Gastrocnemius medialis (tissue), 4 donors: ENCODE measurements around the gene MOG. TPM values are rescaled to one million over a fixed set of nuclear protein-coding genes. Genes with fewer than 3 reads are reported as not detected.
A peak's percentile ranks its signal among the peaks of the same experiment; 100 is the strongest.

Experiments used
- ATAC-seq, 2 donors: fragments of 150-250 bp; one replicate each; pipeline ENCODE4 v1.9.1; 2016
- DNase-seq, 2 donors: peaks; one replicate each; pipeline ENCODE4 v3.0.0-alpha.2; 2019
- H3K27ac ChIP-seq, 4 donors: fragments of 200-600 bp; sonication (generic); 1 replicate in 1 of 4; 2 replicates in 3 of 4; pipeline ENCODE4 v1.5.1; 2016 to 2018; ENCODE audit warnings: mild to moderate bottlenecking in 2 of 4, moderate library complexity in 1 of 4
- H3K27me3 ChIP-seq, 3 donors: fragments of 200-600 bp; sonication (generic) in 2 of 3; 1 replicate in 1 of 3; 2 replicates in 2 of 3; pipeline versions ENCODE4 v1.5.1 to v1.6.0; 2016 to 2019; ENCODE audit warnings: mild to moderate bottlenecking in 1 of 3, moderate library complexity in 1 of 3
- H3K36me3 ChIP-seq, 2 donors: fragments of 200-600 bp; sonication (generic) in 1 of 2; one replicate each; pipeline ENCODE4 v1.5.1; 2017 to 2018
- H3K4me1 ChIP-seq, 2 donors: fragments of 200-600 bp; sonication (generic) in 1 of 2; one replicate each; pipeline ENCODE4 v1.5.1; 2016 to 2017; ENCODE audit warnings: mild to moderate bottlenecking in 2 of 2
- H3K4me3 ChIP-seq, 4 donors: fragments of 200-600 bp; sonication (generic) in 3 of 4; 1 replicate in 1 of 4; 2 replicates in 3 of 4; pipeline ENCODE4 v1.5.1; 2016 to 2019; ENCODE audit warnings: mild to moderate bottlenecking in 2 of 4
- H3K9me3 ChIP-seq, 3 donors: fragments of 200-600 bp; sonication (generic) in 2 of 3; 1 replicate in 1 of 3; 2 replicates in 2 of 3; pipeline ENCODE4 v1.5.1; 2016 to 2019
- CTCF ChIP-seq, 5 experiments: fragments of 450-650 bp in 3 of 5; fragments of 200-600 bp in 2 of 5; sonication (generic) in 2 of 5; IDR thresholded peaks in 4 of 5; conservative IDR thresholded peaks in 1 of 5; 1 replicate in 4 of 5; 2 replicates in 1 of 5; pipeline ENCODE4 v1.5.1; 2016 to 2019; ENCODE audit warnings: antibody characterized with exemption in 5 of 5, mild to moderate bottlenecking in 3 of 5, moderate library complexity in 3 of 5
- POLR2A ChIP-seq, 2 donors: fragments of 450-650 bp; IDR thresholded peaks; one replicate each; pipeline ENCODE4 v1.6.1; 2017; ENCODE audit warnings: antibody characterized with exemption in 2 of 2, mild to moderate bottlenecking in 2 of 2, moderate library complexity in 2 of 2
- in situ Hi-C, 4 donors: fragments of 200-750 bp; cut with MboI; loops; one replicate each; pipeline versions ENCODE4 v1.15.0 to v1.8.0; 2017; ENCODE audit warnings: low sequenced_read_pairs in 4 of 4
- intact Hi-C: fragments of 100-400 bp; cut with DNase I; formaldehyde crosslinking; loops from one replicate; pipeline ENCODE4 v1.15.1; 2023; ENCODE audit warnings: low total_unique reads
- total RNA-seq, 4 donors: library from RNA; depleted of rRNA; stranded (reverse); fragments of >200 nt; gene quantifications; one replicate each; pipeline versions ENCODE4 v1.1.0 to v1.2.3, GENCODE V29; 2016

Gene MOG
- total RNA-seq, 4 donors from 2014 or later: not detected

- no peak overlapping the region for H3K4me3 ChIP-seq
- in situ Hi-C loops: no loop called here
- H3K27ac ChIP-seq: no peak overlapping the region
- H3K4me1 ChIP-seq: peaks cover 4 to 22% of the 10 kb centered on the region in 2 donors
- DNase-seq: no peak
- intact Hi-C loops: no loop called here
- H3K36me3 ChIP-seq: no peaks in the 10 kb centered on the region
- H3K27me3 ChIP-seq: peaks cover 46 to 59% (median 47%) of the 10 kb centered on the region in 3 donors
- ATAC-seq: no peak
- TF ChIP-seq CTCF (IDR thresholded peaks at IDR 0.05 in 4 of 5, conservative IDR thresholded peaks at IDR 0.05 in 1 of 5) (no peak), POLR2A (IDR thresholded peaks at IDR 0.05) (no peak)
- no peaks in the 10 kb centered on the region for H3K9me3 ChIP-seq
These were observed 26.6 kb upstream of the MOG start for GRCh38 chr6:29630315-29630714.

- intact Hi-C loops (no loop called here), in situ Hi-C loops (no loop called here)
- H3K36me3 ChIP-seq: no peaks in the 10 kb centered on the region
- no peak overlapping the region for H3K27ac ChIP-seq
- H3K4me3 ChIP-seq: peak overlapping the region in 2 of 4 donors; percentile 60 to 69
- no peak for ATAC-seq
- peaks cover 41 to 59% (median 46%) of the 10 kb centered on the region in 3 donors for H3K27me3 ChIP-seq
- H3K9me3 ChIP-seq: no peaks in the 10 kb centered on the region
- no peak for DNase-seq
- TF ChIP-seq POLR2A (IDR thresholded peaks at IDR 0.05): no peak
- TF ChIP-seq CTCF (IDR thresholded peaks at IDR 0.05 in 4 of 5, conservative IDR thresholded peaks at IDR 0.05 in 1 of 5): no peak
- peaks cover 4 to 22% of the 10 kb centered on the region in 2 donors for H3K4me1 ChIP-seq
These were observed 25.6 kb upstream of the MOG start for GRCh38 chr6:29631209-29631810.

DNA sequence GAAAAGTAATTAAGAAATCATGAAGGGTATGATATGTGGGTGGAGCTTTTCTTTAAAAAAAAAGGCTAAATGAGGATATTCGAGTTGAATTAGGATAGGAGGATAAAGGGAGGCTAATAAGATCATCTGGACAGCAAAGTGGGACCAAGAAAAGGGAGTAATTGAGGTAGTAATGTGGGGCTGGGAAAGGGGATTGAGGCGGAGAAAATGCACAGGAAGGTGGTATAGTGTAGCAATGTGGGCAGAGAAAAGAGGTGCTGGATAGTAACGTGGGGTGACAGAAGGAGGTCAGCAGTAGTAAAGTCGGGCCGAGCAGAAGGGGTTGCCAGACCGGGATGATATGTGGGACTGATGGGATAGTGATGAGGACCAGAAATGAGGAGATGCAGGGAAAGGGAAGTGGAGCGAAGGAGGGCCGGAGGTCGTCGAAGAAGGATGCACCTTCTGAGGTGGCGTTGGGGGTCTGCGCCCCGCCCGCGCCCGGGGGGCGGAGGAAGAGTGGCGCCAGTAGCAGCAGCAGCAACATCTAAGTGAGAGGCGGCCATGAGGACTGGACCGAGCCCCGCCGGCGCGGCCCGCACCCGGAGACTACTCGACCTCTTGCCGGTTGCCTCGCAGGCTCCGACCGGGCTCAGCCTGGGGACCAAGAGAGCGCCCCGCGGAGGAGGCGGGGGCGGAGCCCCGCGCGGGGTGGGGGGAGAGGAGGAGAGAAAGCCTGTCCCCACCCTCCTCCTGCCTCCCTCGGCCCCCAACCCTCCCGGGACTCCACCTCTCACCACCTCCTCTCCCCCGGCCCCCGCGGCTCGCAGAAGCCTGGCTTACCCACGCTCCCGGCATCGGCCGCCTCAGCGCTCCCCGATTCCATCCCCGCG is 24.8 kb upstream of the MOG start:
- in situ Hi-C loops (no loop called here), intact Hi-C loops (no loop called here)
- no peak for TF ChIP-seq CTCF (IDR thresholded peaks at IDR 0.05 in 4 of 5, conservative IDR thresholded peaks at IDR 0.05 in 1 of 5)
- no peak for TF ChIP-seq POLR2A (IDR thresholded peaks at IDR 0.05)
- Histone ChIP-seq H3K27ac (peak overlapping the region; percentile 51 to 78 (median 76)), H3K4me3 (peak overlapping the region; percentile 60 to 79 (median 74)), H3K4me1 (peaks cover 4 to 22% of the 10 kb centered on the region in 2 donors), H3K9me3 (no peaks in the 10 kb centered on the region), H3K27me3 (peaks cover 39 to 56% (median 44%) of the 10 kb centered on the region in 3 donors), H3K36me3 (no peaks in the 10 kb centered on the region)
- peak; percentile 12 to 24 for DNase-seq
- ATAC-seq: peak; percentile 5 to 30

DNA sequence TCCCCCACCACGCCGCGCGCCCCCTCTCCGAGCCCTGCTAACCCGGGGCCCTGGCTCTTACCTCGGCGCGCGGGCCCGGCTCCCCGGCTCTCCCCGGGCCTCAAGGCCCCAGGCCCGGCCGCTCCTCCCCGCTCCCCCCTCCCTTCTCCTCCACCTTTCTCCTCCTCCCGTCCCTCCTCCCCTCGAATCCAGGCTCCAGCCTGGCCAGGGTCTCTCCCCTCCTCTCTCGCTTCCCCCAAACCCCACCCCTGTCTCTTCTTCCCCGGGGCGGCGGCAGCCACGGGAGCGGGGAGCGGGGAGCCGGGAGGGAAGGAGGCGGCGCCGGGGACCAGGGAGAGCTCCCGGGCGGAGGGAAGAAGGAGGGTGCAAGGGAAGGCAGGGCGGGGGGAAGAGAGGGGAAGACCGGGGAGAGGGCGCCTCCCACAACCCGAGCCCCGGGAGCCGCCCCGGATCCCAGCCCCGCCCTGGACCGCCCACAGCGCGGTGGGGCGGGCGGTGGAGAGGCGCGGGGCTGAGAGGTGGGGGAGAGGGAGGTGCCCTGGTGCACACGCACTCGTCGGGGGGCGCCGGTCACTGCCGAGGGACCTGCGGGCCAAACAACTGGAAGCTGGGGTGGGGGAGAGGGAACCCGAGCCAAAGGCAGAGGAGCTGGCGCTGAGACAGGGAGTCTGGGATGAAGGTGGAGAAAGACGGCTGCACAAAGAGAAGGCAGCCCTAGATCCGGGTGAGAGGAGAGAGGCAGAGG is 23.9 kb upstream of the MOG start, which contains the start of gene GABBR1:
GABBR1 (minus strand) TSS at position 395 of the 745 bp plus-strand sequence. CDS start 798 bp downstream, outside the sequence.
- in situ Hi-C loops (no loop called here), intact Hi-C loops (no loop called here)
- Histone ChIP-seq H3K4me3 (peak within 1 kb of the TSS; percentile 60 to 79 (median 74)), H3K4me1 (peaks cover 4 to 15% of the 10 kb centered on the region in 2 donors), H3K27me3 (peaks cover 35 to 49% (median 37%) of the 10 kb centered on the region in 3 donors), H3K9me3 (no peaks in the 10 kb centered on the region), H3K36me3 (no peaks in the 10 kb centered on the region), H3K27ac (peak within 1 kb of the TSS; percentile 51 to 78 (median 76))
- peak; percentile 51 to 60 for DNase-seq
- peak; percentile 14 to 30 for TF ChIP-seq POLR2A (IDR thresholded peaks at IDR 0.05)
- no peak for TF ChIP-seq CTCF (IDR thresholded peaks at IDR 0.05 in 4 of 5, conservative IDR thresholded peaks at IDR 0.05 in 1 of 5)
- peak; percentile 74 to 78 for ATAC-seq
